HG03575 (cell line): ENCODE data around the gene LRPAP1.
"Not testable (repeated sequence)": the region's sequence is repeated elsewhere in the genome, so short reads cannot be mapped to it uniquely, and the experiment has no call there.

ENCODE experiments used
- ATAC-seq: cut with Tn5 transposase; IDR thresholded peaks from one replicate; pipeline ENCODE4 v1.9.1; 2021; ENCODE audit not compliant: unreplicated experiment, insufficient number of reproducible peaks, low FRiP score; ENCODE audit errors: extremely low read depth

The LRPAP1 gene

GRCh38 chr4:3531879-3532750 lies at the start of gene LRPAP1:
Gene LRPAP1 (minus strand): TSS chr4:3532422. CDS start chr4:3532412, 10 bp downstream.
- no peak for ATAC-seq

DNA sequence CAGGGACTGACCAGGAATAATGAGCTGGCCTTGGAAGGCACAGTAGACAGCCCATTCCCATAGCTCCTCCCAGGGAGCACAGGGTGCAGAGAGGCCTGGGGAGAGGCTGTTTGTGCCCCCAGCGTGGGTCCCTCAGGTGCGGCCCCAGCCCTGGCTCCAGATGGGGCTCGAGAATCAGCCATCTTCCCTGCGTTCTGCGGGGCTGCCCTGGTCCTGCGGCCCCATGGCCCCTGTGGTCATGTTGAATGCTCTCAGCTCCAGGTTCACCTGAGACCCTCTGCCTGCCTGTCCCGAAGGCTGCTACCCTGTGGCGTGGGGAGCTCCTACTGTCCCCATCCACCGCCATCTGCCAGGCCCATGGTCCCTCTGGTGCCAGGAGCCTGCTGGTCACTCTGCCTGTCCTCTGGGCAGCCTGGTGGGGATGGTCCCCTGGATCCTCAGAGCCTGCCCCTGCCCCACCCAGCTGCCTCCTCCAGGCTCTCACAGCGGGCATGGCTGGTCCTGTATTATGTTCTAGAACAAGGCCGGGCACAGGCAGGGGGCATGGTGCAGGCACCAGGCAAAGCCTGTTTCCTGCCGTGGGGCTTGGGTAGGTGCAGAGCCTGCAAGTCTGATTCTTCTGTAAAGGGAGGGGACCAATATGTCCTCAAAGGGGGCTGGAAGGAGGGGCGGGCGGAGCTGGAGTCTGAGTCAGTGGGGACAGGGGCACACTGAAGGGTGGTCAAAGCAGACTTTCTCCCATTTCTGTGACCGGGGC lies 49.3 kb upstream of the LRPAP1 start:
- not testable (repeated sequence) for ATAC-seq

DNA sequence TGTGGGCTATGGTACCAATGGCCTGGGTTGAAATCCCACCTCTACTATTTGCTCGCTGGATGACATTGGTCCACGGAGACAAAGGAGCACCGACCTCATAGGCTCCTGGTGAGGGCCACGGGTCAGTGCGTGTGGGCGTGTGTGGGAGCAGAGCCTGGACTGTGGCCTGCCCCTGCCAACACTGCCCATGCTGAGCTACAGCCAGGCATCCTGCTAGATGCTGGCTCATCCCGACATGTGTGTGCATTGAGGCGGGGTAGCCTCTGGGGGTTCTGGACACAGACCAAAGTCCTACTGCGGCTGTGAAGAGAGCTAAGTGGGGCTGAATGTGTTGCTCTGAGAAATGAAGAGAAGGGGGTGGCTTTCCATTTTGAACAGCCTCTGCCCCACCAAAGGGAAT lies 48.6 kb upstream of the LRPAP1 start:
- ATAC-seq, result not testable (repeated sequence)

DNA sequence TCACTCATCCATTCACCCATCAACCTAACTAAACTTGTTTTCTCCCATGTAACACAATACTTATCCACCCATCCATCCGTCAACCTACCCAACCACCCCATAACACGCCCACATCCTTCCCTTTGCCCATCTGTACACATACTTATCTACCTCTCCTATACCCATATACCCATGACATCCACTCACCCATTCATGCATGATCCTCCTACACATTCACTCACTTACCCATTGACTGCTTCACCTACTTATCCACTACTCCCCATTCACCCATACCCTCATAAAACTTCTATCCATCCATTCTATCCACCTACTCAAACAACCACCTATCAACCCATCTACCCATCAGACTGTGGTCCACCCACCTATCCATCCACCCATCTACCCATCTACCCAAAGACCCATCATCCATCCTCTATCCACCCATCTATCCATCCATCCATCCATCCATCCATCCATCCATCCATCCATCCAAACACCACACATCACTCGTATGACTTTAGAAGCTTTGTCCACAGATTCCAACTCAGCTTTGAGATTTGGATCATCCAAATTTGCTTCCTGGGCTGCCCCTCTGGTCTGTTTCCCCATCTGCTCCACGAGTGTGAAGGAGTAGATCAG lies 46.4 kb upstream of the LRPAP1 start:
- ATAC-seq, result not testable (repeated sequence)

DNA sequence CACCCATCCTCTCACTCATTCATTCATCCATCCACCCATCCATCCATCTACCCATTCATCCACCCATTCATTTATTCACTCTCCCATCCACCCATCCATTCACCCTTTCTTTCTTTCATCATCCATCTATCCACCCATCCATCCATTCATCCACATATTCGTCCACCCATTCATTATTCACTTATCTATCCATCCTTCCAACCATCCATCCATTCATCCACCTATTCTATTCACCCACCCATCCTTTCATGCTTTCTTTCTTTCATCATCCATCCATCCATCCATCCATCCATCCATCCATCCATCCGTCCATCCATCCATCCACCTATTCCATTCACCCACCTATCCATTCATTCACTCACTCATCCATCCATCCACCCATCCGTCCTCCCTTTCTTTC lies 45.8 kb upstream of the LRPAP1 start:
- not testable (repeated sequence) for ATAC-seq

- not testable (repeated sequence) for ATAC-seq
These were observed 45.1 kb upstream of the LRPAP1 start for GRCh38 chr4:3577208-3577892.

GRCh38 chr4:3576533-3577207 lies 44.4 kb upstream of the LRPAP1 start:
- ATAC-seq, result not testable (repeated sequence)

DNA sequence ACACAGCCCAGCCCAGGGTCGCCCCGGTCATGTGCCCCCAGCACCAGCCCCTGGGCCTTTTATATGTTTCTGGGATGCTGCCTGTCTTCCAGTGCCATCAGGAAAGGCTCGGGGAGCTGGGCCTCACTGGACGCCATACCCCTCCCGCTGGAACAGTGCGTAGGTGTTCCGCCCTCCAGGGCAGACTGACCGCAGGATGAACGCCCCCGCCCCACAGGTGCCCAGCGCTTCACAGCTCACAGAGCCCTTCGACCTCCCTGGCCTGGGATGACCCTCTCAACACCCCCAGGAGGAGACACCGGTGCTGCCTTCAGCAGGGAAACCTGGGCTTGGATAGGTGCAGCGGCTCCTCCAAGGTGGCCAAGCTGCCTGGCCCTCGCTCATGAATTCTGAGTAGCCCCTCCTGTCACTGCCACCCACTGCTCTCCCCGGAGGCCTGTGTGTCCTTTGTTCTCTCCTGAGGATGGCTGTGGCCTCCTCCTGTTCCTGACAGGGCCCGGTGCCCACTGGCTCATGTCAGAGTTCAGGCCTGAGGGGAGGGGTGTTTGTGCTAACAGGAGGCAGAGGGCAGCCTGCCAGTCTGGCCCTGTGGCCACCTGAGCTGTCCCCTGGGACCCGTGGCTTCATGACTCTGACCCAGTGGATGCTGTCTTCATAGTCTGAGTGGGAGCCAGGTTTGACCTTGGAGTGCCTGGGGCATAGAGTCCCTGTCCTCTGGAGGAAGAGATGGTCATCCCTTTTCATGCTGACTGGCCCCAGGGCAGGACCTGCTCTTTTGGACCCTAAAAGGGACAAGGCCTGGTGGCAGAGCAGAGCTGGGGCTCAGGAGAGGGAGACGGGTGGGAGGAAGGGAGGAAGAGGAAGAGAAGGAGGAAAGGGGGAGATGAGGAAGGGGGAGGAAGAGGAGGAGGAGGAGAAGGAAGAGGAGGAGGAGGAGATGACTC lies 43.5 kb upstream of the LRPAP1 start:
- not testable (repeated sequence) for ATAC-seq

GRCh38 chr4:3574865-3575264 lies 42.6 kb upstream of the LRPAP1 start:
- not testable (repeated sequence) for ATAC-seq

DNA sequence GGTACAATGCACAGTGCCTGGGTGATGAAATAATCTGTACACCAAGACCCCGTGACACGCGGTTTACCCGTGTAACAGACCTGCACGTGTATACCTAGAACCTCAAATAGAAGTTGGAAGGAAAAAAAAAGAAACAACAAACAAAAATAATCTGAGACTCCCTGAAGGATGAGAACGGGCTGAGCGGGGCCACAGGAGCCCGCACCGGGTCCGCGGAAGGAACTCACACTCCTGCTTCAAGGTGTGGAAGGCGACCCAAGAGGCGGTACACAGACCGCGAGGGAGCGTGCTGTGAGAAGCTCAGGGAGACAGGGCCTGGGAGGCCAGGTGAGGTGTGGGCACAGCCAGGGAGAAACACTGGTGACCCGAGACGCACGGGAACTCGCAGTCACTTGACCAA lies 42.1 kb upstream of the LRPAP1 start:
- not testable (repeated sequence) for ATAC-seq

- no peak for ATAC-seq
These were observed 40.9 kb upstream of the LRPAP1 start for GRCh38 chr4:3573131-3573530.

DNA sequence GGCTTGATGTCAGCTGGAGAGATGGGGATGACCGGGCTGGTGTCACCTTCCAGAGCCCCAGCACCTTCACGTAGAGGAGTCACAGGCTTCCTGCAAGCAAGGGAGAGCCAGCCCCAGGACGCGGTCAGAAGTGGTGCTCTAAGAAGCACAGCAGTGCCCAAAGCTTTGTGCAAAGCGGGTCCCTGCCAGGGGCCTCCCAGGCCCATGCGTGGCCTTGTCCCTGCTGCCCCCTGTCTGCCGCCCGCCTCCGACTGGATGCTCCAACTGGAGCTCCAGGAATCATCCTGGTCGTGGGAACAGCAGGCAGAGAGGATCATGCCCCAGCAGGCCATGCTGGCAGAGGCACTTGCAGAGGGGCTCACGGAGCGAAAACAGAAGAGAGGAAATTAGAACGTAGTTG lies 40.1 kb upstream of the LRPAP1 start:
- ATAC-seq, result no peak

DNA sequence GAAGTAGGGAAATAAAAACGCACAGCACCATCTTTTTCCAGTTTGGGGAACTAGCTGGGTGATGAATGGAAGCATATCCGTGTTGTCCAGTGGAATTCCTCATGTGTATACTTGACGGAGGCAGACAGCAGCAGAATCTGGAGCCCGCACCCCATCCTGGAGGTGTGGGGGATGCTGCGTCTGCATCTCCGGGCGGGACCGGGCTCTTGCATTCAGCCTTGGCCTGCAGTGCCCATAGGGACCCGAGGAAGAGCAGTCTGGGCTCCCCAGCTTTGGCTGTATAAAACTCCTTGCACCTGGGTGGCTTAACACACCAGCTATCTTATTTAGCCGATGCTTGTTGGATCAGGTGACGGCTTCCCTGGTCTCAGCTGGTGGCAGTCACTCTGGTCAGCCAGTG lies 39.7 kb upstream of the LRPAP1 start:
- ATAC-seq, result no peak

GRCh38 chr4:3570923-3571322 lies 38.7 kb upstream of the LRPAP1 start:
- ATAC-seq, result not testable (repeated sequence)

GRCh38 chr4:3569611-3570010 lies 37.4 kb upstream of the LRPAP1 start:
- ATAC-seq, result not testable (repeated sequence)

DNA sequence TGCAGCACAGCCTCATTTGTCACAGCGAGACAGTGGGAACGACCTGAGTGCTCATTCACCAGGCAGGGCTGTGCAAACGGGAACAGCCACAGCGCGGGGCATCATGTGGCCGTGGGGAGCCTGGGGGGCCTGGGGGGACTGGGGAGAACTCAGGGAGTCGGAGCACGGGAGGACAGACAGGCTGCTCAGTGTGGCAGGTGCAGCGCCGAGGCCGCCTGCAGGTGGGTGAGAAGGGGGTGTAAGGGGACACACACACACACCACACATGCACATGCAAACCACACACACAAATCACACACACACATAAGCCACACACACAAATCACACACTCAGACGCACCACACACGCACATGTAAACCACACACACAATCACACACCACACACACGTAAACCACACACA lies 34.5 kb upstream of the LRPAP1 start:
- not testable (repeated sequence) for ATAC-seq

- not testable (repeated sequence) for ATAC-seq
These were observed 34.1 kb upstream of the LRPAP1 start for GRCh38 chr4:3566301-3566700.
